SW 1271 (cell line): ENCODE measurements around the gene AK8.
"Not testable (repeated sequence)": the region's sequence is repeated elsewhere in the genome, so short reads cannot be mapped to it uniquely, and the experiment has no call there.

Source experiments
- DNase-seq, 2 experiments: peaks; one replicate each; lab custom pipeline; 2025; lab: John Stamatoyannopoulos, UW

The AK8 gene

GRCh38 chr9:132797861-132798659 lies 80.0 kb downstream of the AK8 start:
- no peak for DNase-seq

DNA sequence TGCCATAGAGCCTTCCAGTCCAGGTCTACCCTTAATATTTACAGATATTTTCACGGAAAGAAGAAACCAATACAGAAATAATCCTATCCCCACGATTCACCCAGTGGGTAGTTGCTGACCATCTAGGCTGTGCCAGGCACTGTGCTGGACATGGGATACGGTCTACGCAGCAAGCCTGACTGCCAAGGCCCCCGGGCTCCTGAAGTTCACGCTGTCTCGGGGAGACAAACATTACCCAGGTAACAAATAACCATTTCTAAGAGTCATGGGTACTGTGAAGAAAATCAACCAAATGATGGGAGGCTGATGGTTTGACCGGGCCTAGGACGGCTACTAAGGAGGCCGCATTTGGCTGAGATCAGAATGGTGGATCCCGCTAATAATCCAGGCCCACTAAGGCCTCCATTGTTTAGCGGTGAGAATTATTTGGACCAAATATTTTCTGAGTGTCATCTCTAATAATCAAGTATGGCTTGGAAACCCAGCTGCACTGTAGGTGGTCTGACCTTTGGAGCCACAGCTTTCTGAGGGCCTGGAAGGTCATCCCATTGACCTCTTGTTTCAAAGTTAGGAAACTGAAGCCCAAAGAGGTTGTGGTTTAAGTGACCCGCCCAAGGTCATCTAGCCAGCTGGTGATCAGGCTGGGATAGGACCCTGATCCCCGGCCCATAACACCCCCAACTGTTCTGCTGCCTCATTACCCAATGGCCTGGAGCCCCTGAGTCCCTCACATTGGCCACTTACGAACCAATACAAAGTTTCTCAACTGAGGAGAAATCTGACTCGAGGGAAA lies 82.4 kb downstream of the AK8 start:
- no peak for DNase-seq

DNA sequence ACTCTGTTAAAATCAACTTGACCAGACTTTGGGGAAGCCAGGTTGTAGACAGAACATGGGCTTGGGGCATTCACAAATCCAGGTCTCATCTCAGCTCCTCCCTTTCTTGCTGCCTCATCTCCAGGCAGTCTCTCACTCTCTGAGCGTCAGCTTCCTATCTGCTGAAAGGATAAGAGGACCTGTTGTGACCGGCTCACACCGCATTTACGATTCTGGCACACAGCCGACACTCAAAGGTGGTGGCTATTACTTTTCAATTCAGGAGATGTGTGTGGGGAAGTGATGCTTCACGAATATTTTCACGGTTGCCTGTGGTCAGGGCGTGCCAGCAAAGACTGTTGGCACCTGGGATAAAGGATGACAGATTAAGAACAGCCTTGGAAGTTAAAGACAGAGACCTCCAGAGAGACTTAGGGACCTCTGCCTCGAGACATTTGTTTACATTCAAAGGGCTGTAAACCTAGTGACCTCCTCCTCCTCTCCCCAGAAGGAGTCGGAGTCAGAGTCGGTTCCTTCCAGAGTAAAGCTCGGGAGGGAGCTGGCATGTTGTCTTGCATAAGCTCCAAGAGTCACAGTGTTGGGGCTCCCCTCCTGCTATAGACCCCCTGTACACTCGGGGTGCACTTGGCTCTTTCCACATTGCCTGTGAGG lies 83.2 kb downstream of the AK8 start:
- no peak for DNase-seq

GRCh38 chr9:132793606-132794580 lies 84.2 kb downstream of the AK8 start:
- DNase-seq = no peak

- DNase-seq = no peak
Measured at GRCh38 chr9:132792547-132792946, 85.5 kb downstream of the AK8 start.

GRCh38 chr9:132791699-132792240 lies 86.3 kb downstream of the AK8 start:
- no peak for DNase-seq

GRCh38 chr9:132789719-132790118 lies 88.4 kb downstream of the AK8 start:
- no peak for DNase-seq

DNA sequence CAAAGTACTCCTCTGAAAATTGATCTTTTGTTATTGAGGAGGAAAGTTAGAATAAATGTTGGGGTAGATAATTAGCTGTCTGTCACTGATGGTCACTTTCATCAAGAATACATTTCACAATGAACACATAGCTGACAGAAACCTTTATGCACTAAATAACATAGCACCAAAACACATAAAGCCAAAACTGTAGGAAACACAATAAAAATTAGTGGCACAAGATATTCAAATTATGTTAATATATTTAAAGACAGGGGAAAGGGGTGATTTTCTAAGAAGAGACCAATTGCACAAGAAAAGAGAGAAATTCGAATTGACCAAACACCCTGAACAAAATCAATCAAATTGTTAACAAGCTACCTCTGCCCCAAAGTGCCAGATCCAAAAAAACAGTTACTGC lies 89.7 kb downstream of the AK8 start:
- no peak for DNase-seq

DNA sequence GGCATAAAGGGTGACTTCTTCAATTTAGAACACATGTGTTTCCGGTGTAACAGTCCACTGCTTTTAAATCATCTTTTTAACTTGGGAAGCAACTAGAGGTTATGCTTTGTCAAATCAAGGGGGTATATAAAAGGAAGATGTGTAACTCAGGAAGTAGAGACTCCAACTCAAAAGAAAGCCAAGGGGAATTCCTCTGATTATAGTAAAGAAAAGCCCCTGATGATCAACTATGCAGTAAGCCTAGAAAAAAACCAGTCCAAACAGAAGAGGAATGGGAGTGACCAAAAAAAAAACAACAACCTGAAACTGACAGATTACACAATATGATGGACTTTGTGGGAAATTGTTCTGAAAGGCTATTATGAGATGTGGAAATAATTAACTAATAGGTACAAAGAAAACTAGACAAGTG lies 90.3 kb downstream of the AK8 start:
- DNase-seq = no peak

DNA sequence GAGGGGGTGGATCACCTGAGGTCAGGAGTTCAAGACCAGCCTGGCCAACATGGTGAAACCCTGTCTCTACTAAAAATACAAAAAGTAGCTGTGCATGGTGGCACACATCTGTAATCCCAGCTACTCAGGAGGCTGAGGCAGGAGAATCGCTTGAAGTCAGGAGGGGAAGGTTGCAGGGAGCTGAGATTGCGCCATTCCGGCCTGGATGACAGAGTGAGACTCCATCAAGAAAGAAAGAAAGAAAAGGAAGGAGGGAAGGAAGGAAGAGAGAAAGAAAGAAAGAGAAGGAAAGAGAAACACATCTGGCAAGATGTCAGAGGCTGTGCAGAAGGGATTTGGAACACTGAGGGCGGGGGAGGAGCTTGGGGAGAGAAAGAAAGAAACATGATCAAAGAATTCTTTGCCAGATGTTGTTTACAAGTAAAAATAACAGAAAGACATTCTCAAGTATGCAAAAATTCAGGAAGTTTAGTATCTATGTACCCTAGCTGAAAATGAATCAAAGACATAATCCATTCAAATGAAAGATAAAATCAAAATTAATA lies 93.7 kb downstream of the AK8 start:
- DNase-seq = no peak

DNA sequence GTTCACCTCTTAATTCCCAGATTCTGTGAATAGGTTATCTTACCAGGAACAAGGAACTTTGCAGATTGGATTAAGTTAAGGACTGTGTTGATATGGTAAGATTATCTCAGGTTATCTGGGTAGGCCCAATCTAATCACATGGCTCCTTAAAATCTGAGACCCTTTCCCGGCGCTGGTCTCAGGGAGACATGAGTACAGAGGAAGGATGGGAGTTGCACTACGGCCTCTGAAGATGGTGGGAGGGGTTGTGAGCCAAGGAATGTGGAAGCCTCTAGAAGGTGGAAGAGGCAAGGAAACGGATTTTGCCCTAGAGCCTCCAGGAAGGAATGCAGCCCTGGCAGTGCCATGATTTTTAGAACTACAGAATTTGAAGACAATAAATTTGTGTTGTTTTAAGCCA lies 95.1 kb downstream of the AK8 start:
- no peak for DNase-seq

- no peak for DNase-seq
Measured at GRCh38 chr9:132782037-132782436, 96.0 kb downstream of the AK8 start.

DNA sequence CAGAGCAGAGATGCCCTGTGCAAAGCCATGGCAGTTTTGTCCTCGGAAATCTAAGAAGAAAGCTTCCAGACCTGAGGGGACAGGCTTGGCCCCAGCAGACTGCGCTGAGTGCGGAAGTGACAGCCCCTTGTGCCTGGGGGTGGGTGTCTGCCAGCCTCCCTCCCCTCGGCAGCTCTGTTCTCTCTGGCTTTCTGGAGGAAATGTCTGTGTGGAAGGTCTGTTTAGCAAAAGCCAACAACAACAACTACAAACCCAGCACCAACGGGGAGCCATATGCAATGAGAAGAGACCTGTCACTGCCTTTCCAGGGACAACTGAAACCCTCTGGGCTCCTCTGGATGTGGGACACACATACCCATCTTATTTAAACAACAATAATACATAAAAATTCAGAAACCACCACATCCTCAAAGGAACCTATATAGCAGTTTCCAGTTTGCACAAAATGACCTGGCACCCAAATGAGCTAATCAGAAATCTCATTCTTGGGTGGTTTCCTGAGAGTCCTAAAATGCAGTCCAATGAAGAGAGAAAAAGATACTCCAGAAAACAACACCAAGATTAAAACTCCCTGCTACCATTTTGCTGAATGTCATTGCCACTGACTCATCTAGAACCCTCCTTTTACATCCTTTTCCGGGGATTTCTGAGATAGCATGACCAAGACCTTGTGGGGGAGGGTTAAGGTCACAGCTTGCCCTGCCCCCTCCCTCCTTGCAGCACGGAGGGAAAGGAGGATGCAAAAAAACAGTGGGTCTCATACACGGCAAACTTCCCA lies 97.7 kb downstream of the AK8 start:
- no peak for DNase-seq

DNA sequence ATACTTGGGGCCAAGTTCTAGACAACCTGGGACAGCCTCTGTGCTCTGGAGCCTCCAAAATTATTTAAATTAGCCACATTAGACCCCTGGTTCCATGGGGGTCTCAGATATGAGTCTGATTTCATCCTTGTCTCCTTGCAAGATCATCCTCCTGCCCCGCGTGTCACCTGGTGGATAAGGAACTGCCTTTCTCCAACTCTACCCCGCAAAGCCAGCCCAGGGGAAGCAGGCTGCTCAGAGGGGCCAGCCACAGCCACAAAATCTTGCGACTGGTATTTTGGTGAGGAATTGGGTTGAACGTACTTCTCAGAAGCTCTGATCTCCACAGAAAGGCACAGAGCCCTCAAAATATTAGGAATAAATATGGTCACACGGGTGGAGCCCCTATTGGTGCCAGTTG lies 101.2 kb downstream of the AK8 start:
- DNase-seq = no peak

GRCh38 chr9:132776268-132776667 lies 101.8 kb downstream of the AK8 start:
- DNase-seq = no peak

DNA sequence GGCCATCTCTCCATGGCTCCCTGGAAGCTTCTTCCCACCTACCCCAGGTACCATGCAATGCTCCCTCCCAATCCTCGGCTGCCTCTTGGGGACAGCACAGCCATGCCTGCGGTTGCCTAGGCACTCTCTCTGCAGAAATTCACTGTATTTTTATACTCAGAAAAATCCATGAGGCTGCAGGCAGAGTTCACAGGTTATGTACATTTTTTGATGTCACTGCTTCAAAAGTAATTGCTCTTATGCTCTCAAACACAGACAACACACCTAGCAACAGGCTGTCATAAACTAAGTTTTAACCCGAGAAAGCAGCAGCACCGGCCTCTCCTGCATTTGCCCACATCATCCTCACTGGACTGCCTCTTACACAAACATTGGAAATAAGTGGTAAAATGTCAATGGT lies 102.4 kb downstream of the AK8 start:
- DNase-seq = no peak

- no peak for DNase-seq
Measured at GRCh38 chr9:132774886-132775285, 103.2 kb downstream of the AK8 start.

- no peak for DNase-seq
Measured at GRCh38 chr9:132773764-132774339, 104.2 kb downstream of the AK8 start.

DNA sequence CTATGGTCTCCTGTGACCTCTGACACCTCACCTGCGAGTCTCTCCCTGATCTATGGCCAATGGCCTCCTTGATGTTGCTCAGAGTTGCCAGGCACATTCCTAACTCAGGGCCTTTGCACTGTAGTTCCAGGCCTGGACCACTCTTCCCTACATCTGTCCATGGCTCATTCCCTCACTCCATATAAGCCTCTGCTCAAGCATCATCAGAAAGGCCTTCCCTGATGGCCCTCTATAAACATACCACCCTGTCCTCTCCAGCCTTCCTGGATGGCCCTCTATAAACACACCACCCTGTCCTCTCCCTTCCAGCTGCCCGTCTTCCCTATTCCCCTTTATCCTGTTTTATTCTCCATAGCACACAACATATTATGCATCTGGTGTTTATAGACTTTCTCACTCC lies 105.0 kb downstream of the AK8 start:
- no peak for DNase-seq

GRCh38 chr9:132771752-132772151 lies 106.3 kb downstream of the AK8 start:
- DNase-seq = not testable (repeated sequence)
